Right lobe of liver (tissue), 6 donors: ENCODE data around the gene TPO. TPM values are rescaled to one million over a fixed set of nuclear protein-coding genes. Genes with fewer than 3 reads are reported as not detected.
A peak's percentile ranks its signal among the peaks of the same experiment; 100 is the strongest.

Source experiments
- ATAC-seq, 4 donors: fragments of 200-7000 bp; cut with Tn5 transposase; one replicate each; pipeline ENCODE4 v1.9.1; 2020; ENCODE audit warnings: mild to moderate bottlenecking in 4 of 4, moderate library complexity in 4 of 4
- DNase-seq, 3 donors: peaks; one replicate each; pipeline ENCODE4 v3.0.0-alpha.2; 2020
- H3K27ac ChIP-seq, 3 donors: fragments of 200-600 bp; one replicate each; pipeline ENCODE4 v1.8.0; 2022
- H3K27me3 ChIP-seq, 2 donors: fragments of 200-600 bp; one replicate each; pipeline ENCODE4 v1.8.0; 2022
- H3K36me3 ChIP-seq, 4 donors: fragments of 200-600 bp; sonication (generic) in 1 of 4; one replicate each; pipeline versions ENCODE4 v1.5.1 to v1.8.0; 2017 to 2022; ENCODE audit warnings: control low read depth in 1 of 4
- H3K4me1 ChIP-seq, 4 donors: fragments of 200-600 bp; sonication (generic) in 1 of 4; one replicate each; pipeline versions ENCODE4 v1.5.1 to v1.8.0; 2017 to 2022; ENCODE audit warnings: control low read depth in 1 of 4
- H3K4me3 ChIP-seq, 3 donors: fragments of 200-600 bp; one replicate each; pipeline ENCODE4 v1.8.0; 2022
- H3K9me3 ChIP-seq, 4 donors: fragments of 200-600 bp; sonication (generic) in 1 of 4; one replicate each; pipeline versions ENCODE4 v1.5.1 to v1.8.0; 2017 to 2022; ENCODE audit warnings: control low read depth in 1 of 4
- CTCF ChIP-seq, 4 donors: fragments of 200-600 bp in 3 of 4; fragments of 450-650 bp in 1 of 4; IDR thresholded peaks; one replicate each; pipeline versions ENCODE4 v1.5.1 to v1.8.0; 2016 to 2022; ENCODE audit warnings: antibody characterized with exemption in 4 of 4, mild to moderate bottlenecking in 2 of 4
- POLR2A ChIP-seq: fragments of 450-650 bp; IDR thresholded peaks from one replicate; pipeline ENCODE4 v1.6.1; 2017; ENCODE audit warnings: antibody characterized with exemption, mild to moderate bottlenecking
- WGBS: methylation state at CpG from one replicate; pipeline ENCODE4 v1.1.6; 2018; ENCODE audit warnings: low coverage, low lambda C conversion rate; ENCODE audit not compliant: insufficient coverage; ENCODE audit errors: missing lambda C conversion rate; 5-methylcytosine and 5-hydroxymethylcytosine counted together
- intact Hi-C, 2 donors: fragments of 100-400 bp; cut with DNase I; formaldehyde crosslinking; loops; one replicate each; pipeline versions ENCODE4 v1.11.2 to v1.14.1; 2022
- total RNA-seq, 6 experiments: library from RNA; depleted of rRNA in 2 of 6; stranded (reverse); fragments of >200 nt in 2 of 6; fragmentation: NEBNext Ultra II Directional in 3 of 6; extraction: Animal tissue kit (Norgen Biotek cat#: 25700) in 3 of 6; gene quantifications; one replicate each; pipeline versions ENCODE4 v1.1.0 to v1.2.4, GENCODE V29; 2016 to 2023
- donor health status: DM: no; HTN: yes; CAD: no.
- donor health status: DM: no; HTN: no; CAD: no.
- donor health status: DM: no; HTN: no; CAD: no.
- donor health status: DM: no; HTN: yes; CAD: no.
- donor health status: DM: no; HTN: yes; CAD: no.

The TPO gene
- total RNA-seq, 6 experiments from 2014 or later: not detected

GRCh38 chr2:1422131-1422530 lies 8.9 kb downstream of the TPO start:
- intact Hi-C loops: no loop called here
- H3K9me3 ChIP-seq: no peaks in the 10 kb centered on the region
- H3K27me3 ChIP-seq: no peaks in the 10 kb centered on the region
- DNase-seq: no peak
- WGBS: 87% methylated on average over 21 of the region's 22 CpGs
- ATAC-seq: peak in 1 of 4 donors; percentile 48
- H3K4me1 ChIP-seq: no peaks in the 10 kb centered on the region
- no peak overlapping the region for H3K27ac ChIP-seq
- no peaks in the 10 kb centered on the region for H3K36me3 ChIP-seq
- H3K4me3 ChIP-seq: no peak overlapping the region
- TF ChIP-seq CTCF (IDR thresholded peaks at IDR 0.05) (no peak), POLR2A (no peak)

DNA sequence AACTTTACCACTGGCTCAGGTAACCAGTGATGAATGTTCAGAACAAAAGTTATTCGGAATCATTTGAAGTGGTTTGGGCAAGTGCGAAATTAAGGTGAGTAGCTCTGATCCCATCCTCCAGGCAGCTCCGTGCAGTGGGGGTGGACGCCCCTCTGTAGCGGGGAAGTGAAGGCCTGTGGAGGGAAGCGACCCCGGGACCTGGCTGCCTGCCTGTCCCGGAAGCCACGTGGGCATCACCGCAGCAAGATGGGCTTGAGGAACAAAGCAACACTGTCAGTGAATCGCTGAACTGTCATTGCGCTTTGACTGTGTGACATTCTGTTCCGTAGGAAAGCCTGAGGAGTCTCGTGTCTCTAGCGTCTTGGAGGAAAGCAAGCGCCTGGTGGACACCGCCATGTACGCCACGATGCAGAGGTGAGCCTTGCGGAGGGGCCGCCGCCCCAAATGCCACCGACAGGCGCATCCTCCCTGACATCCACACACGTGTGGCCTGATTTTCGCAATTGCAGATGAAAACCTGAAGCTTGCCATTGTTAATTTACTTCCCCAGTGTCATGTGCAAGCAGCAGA lies 9.5 kb downstream of the TPO start:
- H3K36me3 ChIP-seq: no peaks in the 10 kb centered on the region
- no peaks in the 10 kb centered on the region for H3K9me3 ChIP-seq
- TF ChIP-seq POLR2A (no peak), CTCF (IDR thresholded peaks at IDR 0.05) (no peak)
- ATAC-seq: no peak
- no peaks in the 10 kb centered on the region for H3K27me3 ChIP-seq
- WGBS: 66% methylated on average over 15 of the region's 26 CpGs
- intact Hi-C loops: no loop called here
- no peak overlapping the region for H3K27ac ChIP-seq
- H3K4me3 ChIP-seq: no peak overlapping the region
- DNase-seq: no peak
- H3K4me1 ChIP-seq: no peaks in the 10 kb centered on the region

- WGBS: no CpG with 5 or more reads among the region's 3 CpGs
- no peaks in the 10 kb centered on the region for H3K27me3 ChIP-seq
- H3K36me3 ChIP-seq: no peaks in the 10 kb centered on the region
- ATAC-seq: peak in 1 of 4 donors; percentile 26
- TF ChIP-seq CTCF (IDR thresholded peaks at IDR 0.05) (no peak), POLR2A (no peak)
- no peaks in the 10 kb centered on the region for H3K4me1 ChIP-seq
- no peak overlapping the region for H3K4me3 ChIP-seq
- no peaks in the 10 kb centered on the region for H3K9me3 ChIP-seq
- no peak for DNase-seq
- no peak overlapping the region for H3K27ac ChIP-seq
- intact Hi-C loops: no loop called here
Observed at GRCh38 chr2:1427086-1427485, 13.8 kb downstream of the TPO start.

- Histone ChIP-seq H3K36me3 (no peaks in the 10 kb centered on the region), H3K27ac (no peak overlapping the region), H3K9me3 (no peaks in the 10 kb centered on the region), H3K4me3 (no peak overlapping the region), H3K4me1 (no peaks in the 10 kb centered on the region), H3K27me3 (no peaks in the 10 kb centered on the region)
- WGBS: 42% methylated on average over 2 of the region's 2 CpGs
- ATAC-seq (no peak), DNase-seq (no peak)
- TF ChIP-seq CTCF (IDR thresholded peaks at IDR 0.05) (no peak), POLR2A (no peak)
- intact Hi-C loops: no loop called here
Observed at GRCh38 chr2:1429895-1430294, 16.6 kb downstream of the TPO start.

GRCh38 chr2:1430491-1430890 lies 17.2 kb downstream of the TPO start:
- H3K27ac ChIP-seq: no peak overlapping the region
- no peaks in the 10 kb centered on the region for H3K4me1 ChIP-seq
- no peaks in the 10 kb centered on the region for H3K9me3 ChIP-seq
- H3K4me3 ChIP-seq: no peak overlapping the region
- H3K27me3 ChIP-seq: no peaks in the 10 kb centered on the region
- DNase-seq: no peak
- no peaks in the 10 kb centered on the region for H3K36me3 ChIP-seq
- TF ChIP-seq POLR2A (no peak), CTCF (IDR thresholded peaks at IDR 0.05) (no peak)
- WGBS: no CpG with 5 or more reads among the region's 2 CpGs
- intact Hi-C loops: no loop called here
- no peak for ATAC-seq
